Endothelial cell of umbilical vein (primary cell): ENCODE data around the gene SULT1E1.

ENCODE experiments used
- CTCF ChIP-seq, 2 donors: IDR thresholded peaks; 1 replicate in 1 of 2; 2 replicates in 1 of 2; pipeline ENCODE4 v1.5.1; 2011; ENCODE audit warnings: low read length in 2 of 2, mild to moderate bottlenecking in 2 of 2, moderate library complexity in 2 of 2, control low read depth in 1 of 2, inconsistent platforms in 1 of 2, low read depth in 1 of 2; ENCODE audit not compliant: insufficient read depth in 1 of 2; ENCODE audit errors: extremely low read depth in 1 of 2
- EZH2 ChIP-seq: IDR thresholded peaks from 2 replicates; pipeline ENCODE4 v1.6.1; 2012; ENCODE audit warnings: borderline replicate concordance, low read depth, mild to moderate bottlenecking, moderate library complexity, low read length, inconsistent platforms; ENCODE audit not compliant: severe bottlenecking
- FOS ChIP-seq: IDR thresholded peaks from 2 replicates; pipeline ENCODE4 v1.6.1; 2011; ENCODE audit warnings: mild to moderate bottlenecking, low read length, moderate library complexity, borderline replicate concordance; ENCODE audit not compliant: insufficient read depth
- GATA2 ChIP-seq: IDR thresholded peaks from 2 replicates; pipeline ENCODE4 v1.7.0; 2011; ENCODE audit warnings: low read depth, mild to moderate bottlenecking, moderate library complexity, mixed read lengths, low read length; ENCODE audit not compliant: insufficient read length, insufficient read depth
- JUN ChIP-seq: IDR thresholded peaks from 2 replicates; pipeline ENCODE4 v1.6.1; 2011; ENCODE audit warnings: borderline replicate concordance, low read depth; ENCODE audit not compliant: insufficient read length, insufficient read depth
- MAX ChIP-seq: IDR thresholded peaks from 2 replicates; pipeline ENCODE4 v1.6.1; 2011; ENCODE audit not compliant: insufficient read depth, insufficient read length
- MYC ChIP-seq: IDR thresholded peaks from one replicate; pipeline ENCODE4 v1.6.1; 2011; ENCODE audit warnings: mild to moderate bottlenecking, low read depth, low read length
- POLR2A ChIP-seq: IDR thresholded peaks from 2 replicates; pipeline ENCODE4 v1.6.1; 2012; ENCODE audit warnings: low read depth, mild to moderate bottlenecking, control low read depth, low read length
- POLR2AphosphoS5 ChIP-seq: IDR thresholded peaks from 2 replicates; pipeline ENCODE4 v1.6.1; 2012; ENCODE audit warnings: low read depth, mild to moderate bottlenecking, control low read depth, low read length, moderate library complexity; ENCODE audit not compliant: insufficient read depth

GRCh38 chr4:69894721-69895120 is 34.8 kb upstream of the SULT1E1 start:
- TF ChIP-seq POLR2A (no peak), CTCF (IDR thresholded peaks at IDR 0.05; ENCODE audit: extremely low read depth in 1 of 2, insufficient read depth in 1 of 2, low read depth in 1 of 2, low read length in 2 of 2) (no peak), POLR2AphosphoS5 (no peak), MAX (no peak), MYC (no peak), EZH2 (no peak), JUN (no peak), FOS (no peak), GATA2 (no peak)
